HG02759 (cell line): ENCODE results near the gene OPTC.

ENCODE experiments used
- ATAC-seq: cut with Tn5 transposase; IDR thresholded peaks from one replicate; pipeline ENCODE4 v1.9.1; 2021; ENCODE audit warnings: mild to moderate bottlenecking, moderate library complexity; ENCODE audit not compliant: unreplicated experiment

OPTC gene

GRCh38 chr1:203556047-203556851, 62.3 kb downstream of the OPTC start:
- ATAC-seq, result no peak

- ATAC-seq, result no peak
Observed at GRCh38 chr1:203557390-203557789, 63.4 kb downstream of the OPTC start.

DNA sequence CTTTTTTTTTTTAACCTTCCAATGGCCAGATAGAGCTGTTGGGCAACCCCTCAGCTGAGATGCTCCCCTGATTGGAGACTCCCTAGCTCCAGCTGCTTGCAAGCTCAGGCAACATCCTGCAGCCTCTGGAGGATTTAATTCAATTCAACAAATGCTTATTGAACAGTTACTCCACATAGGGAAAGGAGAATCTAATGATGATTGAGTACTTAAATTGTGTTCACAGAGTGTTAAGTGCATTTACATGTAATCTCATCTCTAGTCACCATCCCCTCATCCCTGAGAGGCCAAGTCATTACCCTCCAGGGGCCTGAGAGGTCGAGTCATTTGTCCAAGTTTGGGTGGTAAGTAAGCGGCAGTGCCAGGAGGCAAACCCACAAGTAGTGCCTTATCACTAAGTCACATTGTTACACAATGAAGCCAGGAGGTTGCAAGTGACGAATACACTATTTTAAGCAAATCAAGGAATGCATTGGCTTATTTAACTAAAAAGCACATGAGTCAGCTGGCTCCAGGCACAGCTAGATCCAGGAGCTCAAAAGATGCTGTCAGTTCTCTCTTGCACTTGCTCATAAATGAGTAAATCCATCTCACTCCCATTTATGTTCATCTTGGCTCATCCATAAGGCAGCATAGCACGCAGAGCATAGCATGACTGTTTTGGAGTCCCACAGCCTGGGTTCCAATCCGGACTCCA, 64.3 kb downstream of the OPTC start:
- no peak for ATAC-seq
